Rectal smooth muscle tissue (tissue), 1 donor: ENCODE measurements around the gene ETV2.
"Not testable (repeated sequence)": the region's sequence is repeated elsewhere in the genome, so short reads cannot be mapped to it uniquely, and the experiment has no call there.

Source experiments
- H3K27ac ChIP-seq: one replicate; pipeline ENCODE4 v1.7.0; 2013; ENCODE audit warnings: low read depth, low read length, inconsistent platforms
- H3K27me3 ChIP-seq: one replicate; pipeline ENCODE4 v1.7.0; 2013; ENCODE audit warnings: low read length; ENCODE audit not compliant: control insufficient read depth, insufficient read depth
- H3K36me3 ChIP-seq: one replicate; pipeline ENCODE4 v1.7.0; 2013; ENCODE audit warnings: low read length; ENCODE audit not compliant: control insufficient read depth, insufficient read depth
- H3K4me1 ChIP-seq: one replicate; pipeline ENCODE4 v1.7.0; 2013; ENCODE audit warnings: low read length; ENCODE audit not compliant: control insufficient read depth, insufficient read depth
- H3K4me3 ChIP-seq: one replicate; pipeline ENCODE4 v1.7.0; 2013; ENCODE audit warnings: low read length
- H3K9ac ChIP-seq: one replicate; pipeline ENCODE4 v1.7.0; 2013; ENCODE audit warnings: low read length

ETV2 gene

GRCh38 chr19:35669974-35670373, 28.4 kb downstream of the ETV2 start:
- Histone ChIP-seq H3K9ac (no peak overlapping the region), H3K27ac (no peak overlapping the region), H3K36me3 (peaks cover 3% of the 10 kb centered on the region), H3K4me1 (no peaks in the 10 kb centered on the region), H3K27me3 (peaks cover 3% of the 10 kb centered on the region), H3K4me3 (no peak overlapping the region)

GRCh38 chr19:35670686-35671085, 29.1 kb downstream of the ETV2 start:
- peaks cover 6% of the 10 kb centered on the region for H3K27me3 ChIP-seq

GRCh38 chr19:35671818-35672217, 30.3 kb downstream of the ETV2 start:
- Histone ChIP-seq H3K36me3 (no peaks in the 10 kb centered on the region), H3K27ac (no peak overlapping the region), H3K4me3 (no peak overlapping the region), H3K4me1 (no peaks in the 10 kb centered on the region), H3K9ac (no peak overlapping the region), H3K27me3 (peaks cover 11% of the 10 kb centered on the region)

More at GRCh38 chr19:35670686-35671085, 29.1 kb downstream of the ETV2 start:
- Histone ChIP-seq H3K4me1 (no peaks in the 10 kb centered on the region), H3K4me3 (no peak overlapping the region), H3K27ac (no peak overlapping the region), H3K9ac (no peak overlapping the region), H3K36me3 (no peaks in the 10 kb centered on the region)

GRCh38 chr19:35673121-35673804, 31.7 kb downstream of the ETV2 start:
- Histone ChIP-seq H3K27ac (no peak overlapping the region), H3K27me3 (peaks cover 11% of the 10 kb centered on the region)

GRCh38 chr19:35675589-35676140, 34.1 kb downstream of the ETV2 start:
- Histone ChIP-seq H3K9ac (no peak overlapping the region), H3K4me3 (no peak overlapping the region), H3K27ac (no peak overlapping the region), H3K27me3 (peaks cover 11% of the 10 kb centered on the region), H3K4me1 (no peaks in the 10 kb centered on the region), H3K36me3 (no peaks in the 10 kb centered on the region)

More at GRCh38 chr19:35673121-35673804, 31.7 kb downstream of the ETV2 start:
- H3K4me1 ChIP-seq: no peaks in the 10 kb centered on the region
- H3K4me3 ChIP-seq: peak overlapping the region; percentile 28
- no peak overlapping the region for H3K9ac ChIP-seq
- no peaks in the 10 kb centered on the region for H3K36me3 ChIP-seq

GRCh38 chr19:35689836-35690235, 48.3 kb downstream of the ETV2 start:
- no peak overlapping the region for H3K9ac ChIP-seq
- H3K4me3 ChIP-seq: no peak overlapping the region
- H3K27ac ChIP-seq: no peak overlapping the region
- H3K36me3 ChIP-seq: no peaks in the 10 kb centered on the region
- no peaks in the 10 kb centered on the region for H3K4me1 ChIP-seq
- H3K27me3 ChIP-seq: no peaks in the 10 kb centered on the region

GRCh38 chr19:35691106-35691505, 49.6 kb downstream of the ETV2 start:
- not testable (repeated sequence) for H3K4me1 ChIP-seq, H3K36me3 ChIP-seq, H3K27me3 ChIP-seq, H3K4me3 ChIP-seq, H3K27ac ChIP-seq, H3K9ac ChIP-seq

- Histone ChIP-seq H3K4me1 (no peaks in the 10 kb centered on the region), H3K9ac (no peak overlapping the region), H3K27ac (no peak overlapping the region), H3K36me3 (no peaks in the 10 kb centered on the region), H3K27me3 (no peaks in the 10 kb centered on the region), H3K4me3 (no peak overlapping the region)
These were observed 50.5 kb downstream of the ETV2 start for GRCh38 chr19:35692010-35692409.

- no peak overlapping the region for H3K9ac ChIP-seq
- H3K4me1 ChIP-seq: no peaks in the 10 kb centered on the region
- no peaks in the 10 kb centered on the region for H3K36me3 ChIP-seq
- no peaks in the 10 kb centered on the region for H3K27me3 ChIP-seq
- H3K4me3 ChIP-seq: no peak overlapping the region
- no peak overlapping the region for H3K27ac ChIP-seq
These were observed 51.9 kb downstream of the ETV2 start for GRCh38 chr19:35693422-35693821.

- no peak overlapping the region for H3K9ac ChIP-seq
- H3K36me3 ChIP-seq: no peaks in the 10 kb centered on the region
- no peak overlapping the region for H3K4me3 ChIP-seq
- no peaks in the 10 kb centered on the region for H3K4me1 ChIP-seq
- H3K27me3 ChIP-seq: no peaks in the 10 kb centered on the region
- H3K27ac ChIP-seq: no peak overlapping the region
These were observed 52.5 kb downstream of the ETV2 start for GRCh38 chr19:35693835-35694599.
